Thoracic aorta (tissue), 2 donors: Measurements from ENCODE around the gene IL3. TPM values are rescaled to one million over a fixed set of nuclear protein-coding genes. Genes with fewer than 3 reads are reported as not detected.

Source experiments
- ATAC-seq: fragments of 150-250 bp; one replicate; pipeline ENCODE4 v1.8.0; 2017; ENCODE audit warnings: low read depth; ENCODE audit not compliant: insufficient number of reproducible peaks, low FRiP score
- DNase-seq: peaks from one replicate; pipeline ENCODE4 v3.0.0-alpha.2; 2020; ENCODE audit warnings: low spot score
- H3K27ac ChIP-seq, 2 donors: fragments of 200-600 bp; sonication (generic); 1 replicate in 1 of 2; 2 replicates in 1 of 2; pipeline ENCODE4 v1.5.1; 2016; ENCODE audit warnings: mild to moderate bottlenecking in 2 of 2, moderate library complexity in 2 of 2
- H3K27me3 ChIP-seq: fragments of 200-600 bp; sonication (generic); replicated peaks from 2 replicates; pipeline ENCODE4 v1.6.0; 2016; ENCODE audit warnings: mild to moderate bottlenecking; ENCODE audit not compliant: insufficient read depth
- H3K36me3 ChIP-seq: fragments of 200-600 bp; sonication (generic); one replicate; pipeline ENCODE4 v1.5.1; 2016
- H3K4me1 ChIP-seq, 2 donors: fragments of 200-600 bp; sonication (generic); 1 replicate in 1 of 2; 2 replicates in 1 of 2; pipeline versions ENCODE4 v1.5.1 to v1.6.0; 2016; ENCODE audit warnings: low read depth in 2 of 2, mild to moderate bottlenecking in 1 of 2; ENCODE audit not compliant: control insufficient read depth in 1 of 2
- H3K4me3 ChIP-seq: fragments of 200-600 bp; sonication (generic); 2 replicates; pipeline ENCODE4 v1.5.1; 2016; ENCODE audit warnings: mild to moderate bottlenecking
- H3K9me3 ChIP-seq: fragments of 200-600 bp; sonication (generic); 2 replicates; pipeline ENCODE4 v1.5.1; 2016
- total RNA-seq, 2 donors: library from RNA; depleted of rRNA; stranded (reverse); fragments of >200 nt; gene quantifications; one replicate each; pipeline versions ENCODE4 v1.1.0 to v1.2.3, GENCODE V29; 2016
- TF ChIP-seq, protein P1 (sequence below): fragments of 200-600 bp; sonication (generic); IDR thresholded peaks from one replicate; pipeline ENCODE4 v1.5.1; 2019; ENCODE audit warnings: antibody characterized with exemption

Gene IL3
- total RNA-seq, 2 donors from 2014 or later: not detected

DNA sequence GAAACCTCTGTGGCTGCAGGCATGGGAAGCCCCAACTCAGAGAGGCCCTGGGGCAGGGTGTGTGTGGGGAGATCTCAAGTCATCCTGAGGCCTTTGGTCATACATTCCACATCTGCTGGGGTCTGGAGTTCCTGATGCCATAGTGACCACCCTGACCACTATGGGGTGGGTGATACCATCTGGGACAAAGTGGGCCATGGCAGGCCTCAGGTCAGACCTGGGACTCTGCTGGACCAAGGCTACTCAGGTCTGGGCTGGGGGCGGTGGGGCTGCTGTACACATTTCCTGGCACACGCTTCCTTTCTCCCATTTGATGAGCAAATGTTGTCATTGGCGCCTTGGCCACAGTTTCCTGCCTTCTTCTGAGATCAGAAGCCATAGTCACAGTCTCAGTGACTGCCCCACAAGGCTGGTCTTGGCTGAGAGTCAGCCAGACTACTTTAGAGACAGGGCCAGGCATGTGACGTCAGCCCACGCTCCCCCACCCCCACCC lies 33.9 kb upstream of the IL3 start:
- H3K4me1 ChIP-seq: no peaks in the 10 kb centered on the region
- TF ChIP-seq, protein P1, sequence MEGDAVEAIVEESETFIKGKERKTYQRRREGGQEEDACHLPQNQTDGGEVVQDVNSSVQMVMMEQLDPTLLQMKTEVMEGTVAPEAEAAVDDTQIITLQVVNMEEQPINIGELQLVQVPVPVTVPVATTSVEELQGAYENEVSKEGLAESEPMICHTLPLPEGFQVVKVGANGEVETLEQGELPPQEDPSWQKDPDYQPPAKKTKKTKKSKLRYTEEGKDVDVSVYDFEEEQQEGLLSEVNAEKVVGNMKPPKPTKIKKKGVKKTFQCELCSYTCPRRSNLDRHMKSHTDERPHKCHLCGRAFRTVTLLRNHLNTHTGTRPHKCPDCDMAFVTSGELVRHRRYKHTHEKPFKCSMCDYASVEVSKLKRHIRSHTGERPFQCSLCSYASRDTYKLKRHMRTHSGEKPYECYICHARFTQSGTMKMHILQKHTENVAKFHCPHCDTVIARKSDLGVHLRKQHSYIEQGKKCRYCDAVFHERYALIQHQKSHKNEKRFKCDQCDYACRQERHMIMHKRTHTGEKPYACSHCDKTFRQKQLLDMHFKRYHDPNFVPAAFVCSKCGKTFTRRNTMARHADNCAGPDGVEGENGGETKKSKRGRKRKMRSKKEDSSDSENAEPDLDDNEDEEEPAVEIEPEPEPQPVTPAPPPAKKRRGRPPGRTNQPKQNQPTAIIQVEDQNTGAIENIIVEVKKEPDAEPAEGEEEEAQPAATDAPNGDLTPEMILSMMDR: no peak
- no peak for ATAC-seq
- no peak for DNase-seq
- H3K9me3 ChIP-seq: no peaks in the 10 kb centered on the region
- H3K36me3 ChIP-seq: no peaks in the 10 kb centered on the region
- H3K27me3 ChIP-seq: no peaks in the 10 kb centered on the region
- no peak overlapping the region for H3K4me3 ChIP-seq
- no peak overlapping the region for H3K27ac ChIP-seq

DNA sequence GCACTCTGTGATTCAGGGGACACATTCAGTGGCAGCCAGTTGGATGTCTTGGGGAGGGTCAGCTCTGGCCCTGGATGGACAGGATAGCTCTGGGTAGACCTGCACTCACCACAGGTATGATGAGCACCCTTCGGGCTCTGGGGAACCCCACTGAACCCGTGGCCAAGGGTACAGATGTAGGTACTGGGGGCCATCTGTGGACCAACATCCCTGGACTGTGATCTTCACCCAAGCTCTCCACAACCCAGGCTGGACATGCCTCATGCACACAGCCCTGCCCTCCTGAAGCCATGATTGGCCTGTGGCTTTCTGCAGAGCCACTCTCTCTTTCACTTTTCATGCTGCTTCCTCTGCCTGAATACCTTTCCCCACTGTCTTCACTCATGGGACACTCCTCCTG lies 33.4 kb upstream of the IL3 start:
- Histone ChIP-seq H3K9me3 (no peaks in the 10 kb centered on the region), H3K4me3 (no peak overlapping the region), H3K36me3 (no peaks in the 10 kb centered on the region), H3K4me1 (no peaks in the 10 kb centered on the region), H3K27me3 (no peaks in the 10 kb centered on the region), H3K27ac (no peak overlapping the region)
- ATAC-seq (no peak), DNase-seq (no peak)
- TF ChIP-seq, protein P1: no peak

DNA sequence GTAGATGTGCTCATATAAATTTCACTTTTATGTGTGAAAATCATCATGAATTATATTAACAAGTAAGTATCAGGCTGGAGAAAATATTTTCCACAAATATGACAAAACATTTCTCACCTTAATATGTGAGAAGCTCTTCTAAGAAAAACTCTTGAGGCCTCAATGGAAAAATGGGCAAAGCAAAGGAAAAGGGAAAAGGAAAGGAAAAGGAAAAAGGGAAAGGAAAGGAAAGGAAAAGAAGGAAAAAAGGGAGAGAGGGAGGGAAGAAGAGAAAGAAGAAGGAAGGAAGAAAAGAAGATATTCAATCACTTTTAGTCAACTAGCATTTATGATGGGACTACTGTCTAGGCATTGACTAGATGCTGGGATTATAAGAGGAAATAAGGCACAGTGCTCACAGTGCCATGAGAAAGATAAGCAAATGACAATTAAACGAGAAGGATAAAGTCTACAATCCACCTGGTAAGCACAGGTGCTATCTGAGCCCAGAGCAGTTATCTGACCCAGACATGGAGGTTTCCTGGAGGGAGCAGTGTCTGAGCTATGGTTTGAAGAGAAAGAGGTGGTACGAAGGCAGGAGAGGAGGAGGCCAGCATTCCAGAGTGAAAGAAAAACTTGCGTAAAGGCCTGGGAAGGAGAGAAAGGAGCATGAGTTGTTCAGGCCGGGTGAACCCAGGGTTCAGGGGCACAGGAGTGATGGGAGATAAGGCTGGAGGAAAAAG lies 30.7 kb upstream of the IL3 start:
- Histone ChIP-seq H3K4me3 (no peak overlapping the region), H3K9me3 (peaks cover 2% of the 10 kb centered on the region), H3K36me3 (no peaks in the 10 kb centered on the region), H3K27me3 (no peaks in the 10 kb centered on the region), H3K27ac (no peak overlapping the region), H3K4me1 (no peaks in the 10 kb centered on the region)
- DNase-seq (no peak), ATAC-seq (no peak)
- TF ChIP-seq, protein P1: no peak

DNA sequence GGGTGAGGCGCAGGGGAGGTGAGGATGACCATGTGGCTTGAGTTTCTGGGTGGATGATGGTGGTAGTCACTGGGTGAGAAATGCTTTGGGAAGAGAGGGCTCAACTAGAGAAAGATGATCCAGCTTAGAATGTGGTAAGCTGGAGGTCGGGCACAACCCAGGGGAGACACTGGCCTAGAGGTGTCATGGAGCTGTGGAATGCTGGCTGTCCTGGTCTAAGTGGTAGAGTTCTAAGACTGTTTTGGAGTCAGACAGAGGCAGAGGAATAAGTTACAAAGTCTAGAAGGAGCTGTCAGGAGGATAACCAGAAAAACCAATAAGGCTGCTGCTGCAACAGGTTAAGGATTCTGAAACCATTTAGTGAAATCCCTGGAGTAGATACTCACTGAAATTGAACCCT lies 29.8 kb upstream of the IL3 start:
- DNase-seq: no peak
- H3K4me3 ChIP-seq: no peak overlapping the region

DNA sequence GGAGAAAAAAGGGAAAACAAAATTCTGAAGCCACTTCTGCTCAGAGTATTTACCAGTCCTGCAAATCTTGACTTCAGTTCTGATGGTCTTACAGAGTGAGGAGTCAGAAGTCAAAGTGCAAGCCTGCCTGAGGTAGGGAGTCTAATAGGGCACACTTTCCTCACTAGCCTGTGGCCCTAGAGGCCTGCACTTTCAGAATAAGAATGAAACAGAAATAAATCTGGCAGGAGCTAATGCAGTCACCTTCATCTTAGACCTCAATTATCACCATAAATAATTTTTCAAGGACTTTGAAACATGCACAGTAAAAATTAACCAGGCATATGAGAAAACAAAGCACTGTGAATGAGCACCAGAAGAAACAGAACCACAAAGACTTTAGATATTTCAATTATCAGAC lies 28.3 kb upstream of the IL3 start:
- Histone ChIP-seq H3K27me3 (no peaks in the 10 kb centered on the region), H3K36me3 (no peaks in the 10 kb centered on the region), H3K4me3 (no peak overlapping the region), H3K9me3 (peaks cover 2% of the 10 kb centered on the region), H3K4me1 (no peaks in the 10 kb centered on the region), H3K27ac (no peak overlapping the region)
- ATAC-seq (no peak), DNase-seq (no peak)
- TF ChIP-seq, protein P1: no peak

More for the DNA sequence above, 29.8 kb upstream of the IL3 start:
- Histone ChIP-seq H3K9me3 (peaks cover 2% of the 10 kb centered on the region), H3K4me1 (no peaks in the 10 kb centered on the region), H3K27me3 (no peaks in the 10 kb centered on the region), H3K27ac (no peak overlapping the region), H3K36me3 (no peaks in the 10 kb centered on the region)
- TF ChIP-seq, protein P1: no peak
- no peak for ATAC-seq
